HG03039 (cell line): ENCODE data around the gene ADD3.

ENCODE experiments used
- ATAC-seq: cut with Tn5 transposase; IDR thresholded peaks from one replicate; pipeline ENCODE4 v1.9.1; 2021; ENCODE audit warnings: mild to moderate bottlenecking, moderate library complexity; ENCODE audit not compliant: unreplicated experiment

ADD3 gene

DNA sequence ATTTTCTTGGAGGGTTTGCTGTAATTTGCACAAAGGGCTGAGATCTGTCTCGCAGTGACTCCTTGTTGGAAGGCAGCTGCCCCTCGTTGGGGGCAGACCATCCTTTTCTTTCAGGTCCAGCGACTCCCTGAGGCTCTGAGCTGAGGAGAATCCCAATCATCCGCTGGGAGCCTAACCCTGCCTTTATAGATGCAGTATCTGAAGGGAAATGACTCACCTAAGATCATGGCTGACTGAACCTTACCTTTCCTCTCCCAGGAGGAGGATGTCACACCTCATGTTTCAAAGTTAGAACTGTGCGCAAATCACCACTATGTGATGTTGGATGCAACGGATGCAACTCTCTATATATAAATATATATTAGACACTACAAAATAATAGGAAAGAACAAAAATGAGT is 163.2 kb downstream of the ADD3 start:
- no peak for ATAC-seq

DNA sequence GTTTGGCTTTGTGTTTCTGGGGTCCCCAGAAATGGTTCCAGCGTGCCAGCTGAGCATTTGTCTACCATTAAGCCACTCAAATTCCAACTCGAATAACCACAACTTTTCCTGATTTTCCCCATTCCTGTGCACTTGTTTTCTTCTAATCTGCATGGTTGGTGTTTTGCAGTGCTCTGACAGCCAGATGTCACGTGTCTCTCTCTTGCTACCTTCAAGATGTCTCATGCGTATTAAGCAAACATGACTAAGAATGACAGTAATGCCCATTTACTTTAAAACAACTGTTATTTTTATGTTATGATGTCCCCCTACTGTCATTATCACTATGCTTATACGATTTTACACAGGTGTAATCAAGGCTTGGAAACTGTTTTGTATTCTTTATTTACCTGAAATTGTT is 164.4 kb downstream of the ADD3 start:
- ATAC-seq, result no peak

DNA sequence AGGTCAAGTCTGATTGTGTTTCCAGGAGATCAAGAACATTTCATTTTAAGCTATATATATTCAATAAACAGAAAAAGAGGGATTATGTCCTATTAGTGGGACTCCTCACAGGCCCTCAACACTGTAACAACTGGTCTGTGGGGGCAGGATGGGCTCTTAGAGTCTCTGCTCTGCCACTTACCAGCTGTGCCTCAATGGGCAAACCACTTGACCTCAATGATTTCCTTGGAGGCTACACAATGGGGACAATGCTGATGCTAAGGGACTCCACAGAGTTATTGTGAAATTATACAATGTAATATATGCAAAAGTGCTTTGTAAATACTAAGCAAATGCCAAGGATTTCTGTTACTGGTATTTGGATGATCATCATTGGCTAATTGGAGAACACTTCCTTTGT is 166.4 kb downstream of the ADD3 start:
- ATAC-seq, result no peak

DNA sequence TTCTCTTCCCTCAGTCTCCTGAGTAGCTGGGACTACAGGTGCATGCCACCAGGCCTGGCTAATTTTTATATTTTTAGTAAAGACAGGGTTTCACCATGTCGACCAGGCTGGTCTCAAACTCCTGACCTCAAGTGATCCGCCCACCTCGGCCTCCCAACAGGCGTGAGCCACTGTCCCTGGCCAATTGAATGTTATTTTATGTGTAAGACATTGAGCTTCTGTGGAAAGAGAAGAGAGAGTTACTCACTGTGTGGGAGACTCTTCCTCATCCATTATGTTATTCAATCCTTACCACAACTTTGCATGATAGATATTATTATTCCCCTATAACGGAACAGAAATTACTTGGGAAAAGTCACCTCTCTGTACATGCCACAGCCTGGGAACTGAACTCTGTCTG is 167.0 kb downstream of the ADD3 start:
- no peak for ATAC-seq

DNA sequence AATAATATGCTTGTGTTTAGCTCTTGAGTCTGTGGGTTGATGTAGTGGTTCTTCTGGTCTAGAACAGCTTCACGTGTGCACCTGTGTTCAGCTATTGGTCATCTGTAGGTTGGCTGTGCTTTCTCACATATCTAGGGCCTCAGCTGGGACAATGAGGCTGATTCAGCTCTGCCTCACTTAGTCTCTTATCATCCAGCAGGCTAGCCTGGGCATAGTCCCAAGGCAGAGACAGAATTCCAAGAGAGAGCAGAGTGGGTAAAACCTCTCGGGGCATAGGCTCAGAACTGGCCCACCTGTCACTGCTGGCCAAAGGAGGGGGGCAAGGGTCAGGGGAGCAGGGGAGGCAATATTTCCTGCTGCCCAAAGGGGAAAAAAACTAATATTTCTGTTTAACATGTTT is 167.6 kb downstream of the ADD3 start:
- ATAC-seq, result no peak

DNA sequence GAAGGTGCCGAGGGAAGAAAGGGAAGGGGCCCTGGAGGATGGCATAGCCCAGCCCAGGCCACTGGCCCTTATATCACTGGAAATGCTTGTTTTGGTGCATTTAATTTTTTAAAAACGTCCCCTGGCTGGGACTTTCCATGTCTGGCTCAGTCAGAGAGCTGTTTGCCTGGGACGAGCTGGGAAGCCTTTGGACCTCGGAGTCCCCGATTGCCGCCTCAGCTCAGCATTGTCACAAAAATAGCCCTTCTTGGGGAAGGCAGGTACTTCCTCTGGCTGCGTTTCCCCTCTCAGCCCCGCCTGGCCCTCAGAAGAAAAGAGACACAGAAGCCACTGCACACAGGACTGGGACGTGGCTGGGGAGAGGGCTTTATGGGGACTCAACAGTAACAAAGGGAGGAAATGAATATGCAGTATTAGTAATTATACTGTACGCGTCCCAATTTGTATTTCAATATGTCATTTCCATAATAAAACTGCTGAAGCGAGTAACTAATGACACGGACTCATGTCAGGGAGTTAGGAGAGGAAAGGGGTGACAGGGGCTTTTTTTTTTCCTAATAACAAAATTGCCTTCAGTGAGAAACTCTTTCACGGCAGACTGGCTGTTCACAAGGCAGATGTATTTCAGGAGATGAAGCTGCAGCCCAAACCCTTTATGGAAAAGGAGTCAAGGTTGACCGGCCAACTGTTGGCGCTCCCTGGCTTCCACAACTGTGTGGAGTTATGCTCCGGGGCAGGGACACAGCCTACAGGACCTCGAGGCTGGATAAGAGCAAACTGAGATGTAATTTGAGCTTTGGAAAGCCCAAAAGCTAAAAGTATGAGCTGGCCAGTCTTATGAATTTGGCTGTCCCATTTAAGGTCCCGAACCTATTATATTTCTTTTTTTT is 168.6 kb downstream of the ADD3 start:
- no peak for ATAC-seq

DNA sequence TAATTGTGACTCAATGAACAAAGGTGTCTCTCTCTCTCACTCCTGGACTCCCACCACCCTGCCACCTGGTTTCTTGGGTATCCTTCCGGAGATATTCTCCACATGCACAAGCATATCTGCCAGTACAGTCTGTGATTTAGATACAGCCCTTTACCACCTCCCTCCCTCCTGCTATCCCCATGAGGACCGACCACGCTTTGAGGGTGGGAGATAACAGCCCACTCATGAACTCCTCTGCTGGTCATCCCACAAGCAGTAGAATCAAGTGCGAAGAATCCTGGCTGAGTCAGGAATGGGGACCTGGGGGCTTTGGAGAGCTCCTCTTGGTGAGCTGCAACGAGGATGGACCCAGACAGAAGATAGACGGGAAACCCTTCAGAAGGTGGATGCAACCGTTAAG is 171.4 kb downstream of the ADD3 start:
- ATAC-seq, result no peak

DNA sequence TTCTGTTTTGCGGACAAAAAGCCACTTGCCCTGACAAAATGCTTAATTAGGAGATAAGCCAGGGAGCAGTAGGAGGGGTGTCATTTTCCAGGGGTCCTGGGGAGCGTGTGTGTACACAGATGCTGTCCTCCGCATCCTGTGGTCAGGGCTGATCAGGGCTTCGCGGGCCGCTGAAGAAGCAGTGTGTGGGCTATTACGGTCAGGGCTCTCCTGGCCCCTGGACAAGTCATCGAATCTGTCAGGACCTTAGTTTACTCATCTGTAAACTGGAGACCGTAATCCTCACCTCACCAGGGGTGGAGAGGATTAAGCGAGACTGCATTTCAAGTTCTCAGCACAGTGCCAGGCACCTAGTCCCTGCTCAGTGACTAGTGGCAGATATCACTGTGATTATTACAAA is 173.7 kb downstream of the ADD3 start:
- no peak for ATAC-seq

DNA sequence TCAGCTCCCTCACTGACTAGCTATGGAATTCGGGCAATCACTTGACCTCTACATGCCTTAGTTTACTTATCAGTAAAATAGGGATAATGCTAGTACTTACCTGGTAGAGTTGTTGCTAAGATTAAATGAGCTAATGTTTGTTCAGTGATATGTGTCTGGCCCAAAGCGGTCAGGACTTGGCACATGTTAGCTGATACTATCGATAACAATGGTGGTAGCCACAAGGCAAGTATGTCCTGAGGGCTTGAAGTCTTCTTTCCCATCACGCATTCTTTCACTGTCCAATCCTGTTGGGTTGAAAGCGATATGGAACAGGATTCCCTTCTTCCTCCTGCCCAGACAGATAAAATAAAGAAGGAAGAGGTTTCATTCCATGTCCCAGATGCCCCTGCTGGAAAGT is 174.1 kb downstream of the ADD3 start:
- no peak for ATAC-seq

DNA sequence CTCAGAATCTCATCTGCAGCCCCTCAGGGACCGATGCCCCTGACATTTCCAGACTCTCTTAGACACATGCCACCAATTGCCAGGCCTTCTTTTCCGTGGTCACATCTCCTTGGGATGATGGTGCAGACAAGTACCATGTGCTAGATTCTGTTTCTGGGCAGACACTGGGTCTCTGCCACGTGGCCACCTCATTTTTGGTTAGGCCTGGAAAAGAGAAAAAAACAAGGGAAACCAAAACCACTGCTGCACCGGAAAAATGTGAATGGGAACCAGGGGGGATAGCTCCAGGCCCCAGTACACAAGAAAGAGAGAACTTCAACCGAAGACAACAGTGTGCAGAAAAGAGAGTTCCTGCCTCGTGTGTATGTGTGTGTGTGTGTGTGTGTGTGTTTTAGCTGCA is 176.6 kb downstream of the ADD3 start:
- no peak for ATAC-seq
